GM12878 (cell line): Measurements from ENCODE around the gene SNRPD2. TPM values are rescaled to one million over a fixed set of nuclear protein-coding genes. Genes with fewer than 3 reads are reported as not detected.
A peak's percentile ranks its signal among the peaks of the same experiment; 100 is the strongest.

ENCODE experiments used
- CEBPB ChIP-seq, 2 experiments: fragments of 150-350 bp in 1 of 2; IDR thresholded peaks; 2 replicates each; pipeline ENCODE4 v1.6.1; 2012 to 2014; ENCODE audit warnings: low read depth in 2 of 2, low read length in 2 of 2, borderline replicate concordance in 1 of 2, inconsistent platforms in 1 of 2
- FOXK2 ChIP-seq: fragments of 450-650 bp; IDR thresholded peaks from 2 replicates; pipeline ENCODE4 v1.6.1; 2017; ENCODE audit warnings: mild to moderate bottlenecking, moderate library complexity
- IKZF1 ChIP-seq: fragments of 450-650 bp; conservative IDR thresholded peaks from 2 replicates; pipeline ENCODE4 v1.6.1; 2017; ENCODE audit warnings: antibody characterized with exemption, mild to moderate bottlenecking
- NR2C1 ChIP-seq: fragments of 450-650 bp; IDR thresholded peaks from 2 replicates; pipeline ENCODE4 v1.6.1; 2017; ENCODE audit warnings: antibody characterized with exemption, mild to moderate bottlenecking, moderate library complexity
- NRF1 ChIP-seq: conservative IDR thresholded peaks from 2 replicates; pipeline ENCODE4 v1.6.1; 2011; ENCODE audit warnings: mild to moderate bottlenecking, low read depth, low read length, improper control_type of control experiment
- SKIL ChIP-seq: fragments of 450-650 bp; IDR thresholded peaks from 2 replicates; pipeline ENCODE4 v1.6.1; 2017; ENCODE audit warnings: mild to moderate bottlenecking, low read depth, inconsistent platforms; ENCODE audit not compliant: poor library complexity, severe bottlenecking
- TCF7 ChIP-seq: IDR thresholded peaks from 2 replicates; pipeline ENCODE4 v1.6.1; 2014; ENCODE audit warnings: antibody characterized with exemption, borderline replicate concordance
- ZBED1 ChIP-seq: IDR thresholded peaks from 2 replicates; pipeline ENCODE4 v1.6.1; 2016; ENCODE audit warnings: borderline replicate concordance
- ZNF207 ChIP-seq: fragments of 450-650 bp; IDR thresholded peaks from 2 replicates; pipeline ENCODE4 v1.6.1; 2014; ENCODE audit warnings: antibody characterized with exemption, mild to moderate bottlenecking, borderline replicate concordance
- polyA plus RNA-seq, 11 experiments: library from polyadenylated mRNA; depleted of rRNA in 4 of 11; unstranded in 6 of 11; stranded (reverse) in 5 of 11; fragments of >200 nt; fragmentation: Nextera tagmentation in 4 of 11; fragmentation: Illumina TruSeq in 1 of 11; extraction: Ambion mirVana in 4 of 11; extraction: Trizol in 1 of 11; gene quantifications; 1 replicate in 1 of 11; 2 replicates in 10 of 11; pipeline versions ENCODE4 v1.2.1 to v1.2.3, GENCODE V29; 2011 to 2016; ENCODE audit warnings: inconsistent platforms in 2 of 11, missing spikeins in 2 of 11, low read depth in 1 of 11
- total RNA-seq, 4 experiments: library from RNA; depleted of rRNA in 3 of 4; stranded (reverse); fragments of >200 nt in 3 of 4; fragmentation: Illumina TruSeq in 1 of 4; extraction: Trizol in 1 of 4; gene quantifications; 2 replicates each; pipeline versions ENCODE4 v1.2.1 to v1.2.3, GENCODE V29; 2013 to 2021
- TF ChIP-seq, protein P1 (sequence below): fragments of 450-650 bp; IDR thresholded peaks from 2 replicates; pipeline ENCODE4 v1.6.1; 2018; ENCODE audit warnings: mild to moderate bottlenecking, low read depth, moderate library complexity; ENCODE audit not compliant: partially characterized antibody

SNRPD2 gene
- total and polyA plus RNA-seq, 10 of the 15 experiments (the other 5 are each of a cell fraction or from before 2014, with no cell fraction given) = 526 to 3,621 (median 951) TPM

- TF ChIP-seq FOXK2 (peak; percentile 77), SKIL (peak; percentile 58), TCF7 (no peak), CEBPB (IDR thresholded peaks at IDR 0.05; ENCODE audit: borderline replicate concordance in 1 of 2, low read depth in 2 of 2, low read length in 2 of 2) (no peak), NR2C1 (no peak), NRF1 (peak; percentile 65), ZBED1 (no peak), ZNF207 (no peak), IKZF1 (peak; percentile 44)
- TF ChIP-seq, protein P1, sequence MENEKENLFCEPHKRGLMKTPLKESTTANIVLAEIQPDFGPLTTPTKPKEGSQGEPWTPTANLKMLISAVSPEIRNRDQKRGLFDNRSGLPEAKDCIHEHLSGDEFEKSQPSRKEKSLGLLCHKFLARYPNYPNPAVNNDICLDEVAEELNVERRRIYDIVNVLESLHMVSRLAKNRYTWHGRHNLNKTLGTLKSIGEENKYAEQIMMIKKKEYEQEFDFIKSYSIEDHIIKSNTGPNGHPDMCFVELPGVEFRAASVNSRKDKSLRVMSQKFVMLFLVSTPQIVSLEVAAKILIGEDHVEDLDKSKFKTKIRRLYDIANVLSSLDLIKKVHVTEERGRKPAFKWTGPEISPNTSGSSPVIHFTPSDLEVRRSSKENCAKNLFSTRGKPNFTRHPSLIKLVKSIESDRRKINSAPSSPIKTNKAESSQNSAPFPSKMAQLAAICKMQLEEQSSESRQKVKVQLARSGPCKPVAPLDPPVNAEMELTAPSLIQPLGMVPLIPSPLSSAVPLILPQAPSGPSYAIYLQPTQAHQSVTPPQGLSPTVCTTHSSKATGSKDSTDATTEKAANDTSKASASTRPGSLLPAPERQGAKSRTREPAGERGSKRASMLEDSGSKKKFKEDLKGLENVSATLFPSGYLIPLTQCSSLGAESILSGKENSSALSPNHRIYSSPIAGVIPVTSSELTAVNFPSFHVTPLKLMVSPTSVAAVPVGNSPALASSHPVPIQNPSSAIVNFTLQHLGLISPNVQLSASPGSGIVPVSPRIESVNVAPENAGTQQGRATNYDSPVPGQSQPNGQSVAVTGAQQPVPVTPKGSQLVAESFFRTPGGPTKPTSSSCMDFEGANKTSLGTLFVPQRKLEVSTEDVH = peak; percentile 77
- TF ChIP-seq, all 136 proteins: peak for 45
Measured at GRCh38 chr19:45691516-45692186, at the start of gene SNRPD2 (continued).
